Kidney epithelial cell (primary cell): Measurements from ENCODE around the gene CDK5RAP2. TPM values are rescaled to one million over a fixed set of nuclear protein-coding genes. Genes with fewer than 3 reads are reported as not detected.

Experiments used
- DNase-seq: peaks from one replicate; pipeline ENCODE4 v3.0.0-alpha.2; 2010; ENCODE audit warnings: low read depth
- H3K27me3 ChIP-seq: 2 replicates; pipeline ENCODE4 v1.6.0; 2011; ENCODE audit warnings: low read length; ENCODE audit not compliant: control insufficient read depth, insufficient read depth
- H3K36me3 ChIP-seq: 2 replicates; pipeline ENCODE4 v1.5.1; 2011; ENCODE audit warnings: low read length; ENCODE audit not compliant: control insufficient read depth, insufficient read depth
- H3K4me3 ChIP-seq: 2 replicates; pipeline ENCODE4 v1.5.1; 2011; ENCODE audit warnings: low read depth, mild to moderate bottlenecking, control low read depth, low read length
- total RNA-seq: library from RNA; depleted of rRNA; stranded (reverse); fragments of >200 nt; gene quantifications from 2 replicates; pipeline ENCODE4 v1.2.3, GENCODE V29; 2015
- TF ChIP-seq, protein P1 (sequence below): IDR thresholded peaks from 2 replicates; pipeline ENCODE4 v1.5.1; 2011; ENCODE audit warnings: mild to moderate bottlenecking, moderate library complexity, low read length, control low read depth, inconsistent platforms; ENCODE audit not compliant: insufficient read depth, poor library complexity, severe bottlenecking

CDK5RAP2 gene
- total RNA-seq, 1 donor from 2014 or later = 41.9 TPM

DNA sequence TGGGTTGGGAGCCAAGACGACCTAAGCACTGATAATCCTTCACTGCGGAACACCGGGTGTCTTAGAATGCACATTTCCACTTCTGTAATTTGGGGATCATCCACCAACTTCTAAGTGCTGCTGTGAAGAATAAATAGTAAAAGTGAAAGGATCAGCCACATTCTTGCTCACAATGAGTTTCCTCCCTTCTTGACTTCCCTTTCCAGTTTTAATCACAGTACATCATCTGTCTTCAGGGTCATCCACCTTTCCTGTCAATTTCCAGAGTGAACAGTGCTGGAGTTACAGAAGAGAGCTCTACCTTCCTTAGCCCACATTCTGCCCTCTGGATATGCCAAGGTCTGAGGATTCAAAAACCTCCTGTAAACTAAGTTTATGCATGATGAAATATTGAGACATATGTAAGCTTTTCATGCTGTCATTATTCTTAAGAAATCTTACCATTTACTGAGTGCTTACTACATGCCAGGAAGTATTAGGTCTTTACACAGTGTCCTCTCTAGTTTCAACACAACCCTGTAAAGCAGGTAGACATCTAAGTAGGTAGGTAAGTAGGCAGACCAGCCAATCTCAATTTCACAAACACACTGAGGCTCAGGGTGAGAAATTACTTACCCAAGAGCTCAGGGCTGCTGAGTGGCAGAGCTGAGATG lies 105.2 kb downstream of the CDK5RAP2 start:
- DNase-seq = no peak
- peaks cover 1% of the 10 kb centered on the region for H3K36me3 ChIP-seq
- TF ChIP-seq, protein P1, sequence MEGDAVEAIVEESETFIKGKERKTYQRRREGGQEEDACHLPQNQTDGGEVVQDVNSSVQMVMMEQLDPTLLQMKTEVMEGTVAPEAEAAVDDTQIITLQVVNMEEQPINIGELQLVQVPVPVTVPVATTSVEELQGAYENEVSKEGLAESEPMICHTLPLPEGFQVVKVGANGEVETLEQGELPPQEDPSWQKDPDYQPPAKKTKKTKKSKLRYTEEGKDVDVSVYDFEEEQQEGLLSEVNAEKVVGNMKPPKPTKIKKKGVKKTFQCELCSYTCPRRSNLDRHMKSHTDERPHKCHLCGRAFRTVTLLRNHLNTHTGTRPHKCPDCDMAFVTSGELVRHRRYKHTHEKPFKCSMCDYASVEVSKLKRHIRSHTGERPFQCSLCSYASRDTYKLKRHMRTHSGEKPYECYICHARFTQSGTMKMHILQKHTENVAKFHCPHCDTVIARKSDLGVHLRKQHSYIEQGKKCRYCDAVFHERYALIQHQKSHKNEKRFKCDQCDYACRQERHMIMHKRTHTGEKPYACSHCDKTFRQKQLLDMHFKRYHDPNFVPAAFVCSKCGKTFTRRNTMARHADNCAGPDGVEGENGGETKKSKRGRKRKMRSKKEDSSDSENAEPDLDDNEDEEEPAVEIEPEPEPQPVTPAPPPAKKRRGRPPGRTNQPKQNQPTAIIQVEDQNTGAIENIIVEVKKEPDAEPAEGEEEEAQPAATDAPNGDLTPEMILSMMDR = no peak
- no peaks in the 10 kb centered on the region for H3K27me3 ChIP-seq
- H3K4me3 ChIP-seq = no peak overlapping the region

DNA sequence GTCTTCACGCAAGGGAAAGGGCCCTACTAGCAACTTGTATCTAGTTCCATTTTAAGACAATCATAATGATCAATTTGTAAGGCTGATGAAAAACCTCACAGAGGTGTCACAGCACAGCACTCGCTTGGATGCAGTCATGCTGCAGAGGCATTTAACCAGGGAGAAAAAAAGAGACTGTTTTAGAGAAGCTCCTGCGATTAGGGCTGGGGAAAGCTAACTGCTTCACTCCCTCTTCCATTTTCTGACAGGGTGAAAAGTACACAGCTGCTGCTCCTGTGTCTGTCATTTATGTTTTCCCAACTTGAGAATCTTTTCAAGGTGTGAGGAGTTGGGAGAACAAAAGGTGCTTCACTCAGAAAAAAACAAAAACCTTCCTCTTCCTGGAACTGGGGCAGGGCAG lies 106.4 kb downstream of the CDK5RAP2 start:
- Histone ChIP-seq H3K4me3 (no peak overlapping the region), H3K36me3 (peaks cover 1% of the 10 kb centered on the region), H3K27me3 (no peaks in the 10 kb centered on the region)
- no peak for DNase-seq
- TF ChIP-seq, protein P1 = no peak

DNA sequence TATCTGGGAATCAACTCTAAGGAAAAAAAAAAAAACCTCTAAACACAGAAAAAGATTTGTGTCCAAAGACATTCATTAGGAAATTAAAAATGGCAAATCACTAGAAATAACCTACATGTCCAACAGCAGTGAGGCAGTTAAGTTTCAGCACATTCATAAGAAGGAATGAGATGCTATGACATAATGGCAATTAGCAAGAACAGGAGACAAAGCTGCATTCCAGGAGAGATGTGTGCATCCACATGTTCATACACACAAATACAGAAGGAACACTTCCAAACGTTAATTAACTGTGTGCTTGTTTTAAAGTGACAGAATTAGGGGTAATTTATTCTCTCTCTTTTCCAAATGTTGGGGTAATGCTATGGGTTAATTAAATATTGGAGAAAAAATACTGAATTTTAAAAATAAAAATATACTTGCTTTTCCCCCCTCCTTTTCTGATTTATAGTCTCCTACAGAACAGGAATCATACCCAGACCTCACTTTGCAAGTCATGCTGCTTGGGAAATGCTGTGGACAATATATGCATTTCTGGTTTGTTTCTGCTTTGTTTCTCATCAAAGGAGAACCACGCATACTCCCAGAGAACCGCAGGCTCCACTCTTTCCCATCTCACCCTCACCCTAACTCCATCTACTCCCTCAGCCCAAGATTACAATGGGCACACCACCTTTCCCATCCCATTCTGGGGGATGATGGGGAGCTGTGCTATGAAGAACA lies 114.1 kb downstream of the CDK5RAP2 start:
- TF ChIP-seq, protein P1 = no peak
- Histone ChIP-seq H3K4me3 (no peak overlapping the region), H3K27me3 (no peaks in the 10 kb centered on the region), H3K36me3 (no peaks in the 10 kb centered on the region)
- no peak for DNase-seq

- Histone ChIP-seq H3K27me3 (no peaks in the 10 kb centered on the region), H3K4me3 (no peak overlapping the region), H3K36me3 (no peaks in the 10 kb centered on the region)
- no peak for DNase-seq
- TF ChIP-seq, protein P1 = no peak
Measured at GRCh38 chr9:120464887-120465421, 115.0 kb downstream of the CDK5RAP2 start.

- H3K36me3 ChIP-seq = no peaks in the 10 kb centered on the region
- TF ChIP-seq, protein P1 = no peak
- no peak overlapping the region for H3K4me3 ChIP-seq
- no peak for DNase-seq
- H3K27me3 ChIP-seq = no peaks in the 10 kb centered on the region
Measured at GRCh38 chr9:120464176-120464886, 115.6 kb downstream of the CDK5RAP2 start.
